ENCODE data around the gene CIZ1.

The CIZ1 gene

DNA sequence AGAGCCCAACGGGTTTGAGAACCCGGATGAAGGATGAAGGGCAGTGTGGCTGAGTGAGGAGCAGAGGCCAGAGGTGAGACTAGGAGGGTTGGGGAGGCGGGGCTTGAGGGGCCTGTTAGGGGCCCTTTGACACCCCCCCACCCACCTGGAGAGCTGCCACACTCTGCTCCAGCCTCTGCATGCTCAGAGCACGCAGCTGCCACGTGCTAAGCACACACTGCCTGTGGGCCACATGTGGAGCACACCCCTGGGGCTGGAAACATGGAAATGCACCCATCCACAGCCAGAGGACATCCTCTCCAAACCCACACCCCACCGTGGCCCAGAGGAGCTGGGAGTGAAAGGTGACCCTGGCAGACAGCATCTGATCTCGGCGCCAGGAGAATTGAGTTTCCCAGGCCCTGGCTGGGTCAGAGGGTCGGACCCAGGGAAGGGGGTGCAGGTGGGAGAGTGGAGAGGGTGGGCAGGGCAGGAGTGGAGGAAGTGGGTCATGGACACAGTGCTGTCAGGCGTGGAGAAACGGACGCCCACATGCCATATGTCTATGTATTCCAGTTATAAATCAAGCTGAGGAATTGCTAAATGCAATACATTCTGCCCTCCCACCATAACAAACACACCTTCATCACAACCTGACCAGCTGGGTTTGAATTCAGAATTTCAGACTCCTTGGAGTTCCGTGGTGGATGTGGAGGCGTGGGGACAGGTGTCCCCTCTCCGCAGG is 17.7 kb upstream of the CIZ1 start:
- TF ChIP-seq SIN3A (IDR thresholded peaks at IDR 0.05; ENCODE audit: borderline replicate concordance, insufficient read depth, low read length) (no peak), TAF1 (IDR thresholded peaks at IDR 0.05; ENCODE audit: borderline replicate concordance, insufficient read depth, low read length) (no peak), POLR2AphosphoS5 (IDR thresholded peaks at IDR 0.05; ENCODE audit: low read depth, low read length) (no peak), FOXP2 (optimal IDR thresholded peaks at IDR 0.05; ENCODE audit: borderline replicate concordance, extremely low read depth, extremely low read length, insufficient read depth) (no peak)
- TF ChIP-seq, protein P1, sequence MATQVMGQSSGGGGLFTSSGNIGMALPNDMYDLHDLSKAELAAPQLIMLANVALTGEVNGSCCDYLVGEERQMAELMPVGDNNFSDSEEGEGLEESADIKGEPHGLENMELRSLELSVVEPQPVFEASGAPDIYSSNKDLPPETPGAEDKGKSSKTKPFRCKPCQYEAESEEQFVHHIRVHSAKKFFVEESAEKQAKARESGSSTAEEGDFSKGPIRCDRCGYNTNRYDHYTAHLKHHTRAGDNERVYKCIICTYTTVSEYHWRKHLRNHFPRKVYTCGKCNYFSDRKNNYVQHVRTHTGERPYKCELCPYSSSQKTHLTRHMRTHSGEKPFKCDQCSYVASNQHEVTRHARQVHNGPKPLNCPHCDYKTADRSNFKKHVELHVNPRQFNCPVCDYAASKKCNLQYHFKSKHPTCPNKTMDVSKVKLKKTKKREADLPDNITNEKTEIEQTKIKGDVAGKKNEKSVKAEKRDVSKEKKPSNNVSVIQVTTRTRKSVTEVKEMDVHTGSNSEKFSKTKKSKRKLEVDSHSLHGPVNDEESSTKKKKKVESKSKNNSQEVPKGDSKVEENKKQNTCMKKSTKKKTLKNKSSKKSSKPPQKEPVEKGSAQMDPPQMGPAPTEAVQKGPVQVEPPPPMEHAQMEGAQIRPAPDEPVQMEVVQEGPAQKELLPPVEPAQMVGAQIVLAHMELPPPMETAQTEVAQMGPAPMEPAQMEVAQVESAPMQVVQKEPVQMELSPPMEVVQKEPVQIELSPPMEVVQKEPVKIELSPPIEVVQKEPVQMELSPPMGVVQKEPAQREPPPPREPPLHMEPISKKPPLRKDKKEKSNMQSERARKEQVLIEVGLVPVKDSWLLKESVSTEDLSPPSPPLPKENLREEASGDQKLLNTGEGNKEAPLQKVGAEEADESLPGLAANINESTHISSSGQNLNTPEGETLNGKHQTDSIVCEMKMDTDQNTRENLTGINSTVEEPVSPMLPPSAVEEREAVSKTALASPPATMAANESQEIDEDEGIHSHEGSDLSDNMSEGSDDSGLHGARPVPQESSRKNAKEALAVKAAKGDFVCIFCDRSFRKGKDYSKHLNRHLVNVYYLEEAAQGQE (IDR thresholded peaks at IDR 0.05; ENCODE audit: insufficient read depth in 1 of 2, low read depth in 2 of 2, low read length in 2 of 2) = no peak

- TF ChIP-seq, protein P1 (IDR thresholded peaks at IDR 0.05; ENCODE audit: insufficient read depth in 1 of 2, low read depth in 2 of 2, low read length in 2 of 2) = no peak
- TF ChIP-seq TAF1 (IDR thresholded peaks at IDR 0.05; ENCODE audit: borderline replicate concordance, insufficient read depth, low read length) = no peak
- no peak for TF ChIP-seq POLR2AphosphoS5 (IDR thresholded peaks at IDR 0.05; ENCODE audit: low read depth, low read length)
- TF ChIP-seq SIN3A (IDR thresholded peaks at IDR 0.05; ENCODE audit: borderline replicate concordance, insufficient read depth, low read length) = no peak
- TF ChIP-seq FOXP2 (optimal IDR thresholded peaks at IDR 0.05; ENCODE audit: borderline replicate concordance, extremely low read depth, extremely low read length, insufficient read depth) = no peak
These were observed 17.0 kb upstream of the CIZ1 start for GRCh38 chr9:128208386-128208785.

GRCh38 chr9:128206916-128207910 is 15.8 kb upstream of the CIZ1 start:
- TF ChIP-seq TAF1 (IDR thresholded peaks at IDR 0.05; ENCODE audit: borderline replicate concordance, insufficient read depth, low read length) (no peak), POLR2AphosphoS5 (IDR thresholded peaks at IDR 0.05; ENCODE audit: low read depth, low read length) (no peak), SIN3A (IDR thresholded peaks at IDR 0.05; ENCODE audit: borderline replicate concordance, insufficient read depth, low read length) (no peak), FOXP2 (optimal IDR thresholded peaks at IDR 0.05; ENCODE audit: borderline replicate concordance, extremely low read depth, extremely low read length, insufficient read depth) (no peak)
- TF ChIP-seq, protein P1 (IDR thresholded peaks at IDR 0.05; ENCODE audit: insufficient read depth in 1 of 2, low read depth in 2 of 2, low read length in 2 of 2) = no peak

DNA sequence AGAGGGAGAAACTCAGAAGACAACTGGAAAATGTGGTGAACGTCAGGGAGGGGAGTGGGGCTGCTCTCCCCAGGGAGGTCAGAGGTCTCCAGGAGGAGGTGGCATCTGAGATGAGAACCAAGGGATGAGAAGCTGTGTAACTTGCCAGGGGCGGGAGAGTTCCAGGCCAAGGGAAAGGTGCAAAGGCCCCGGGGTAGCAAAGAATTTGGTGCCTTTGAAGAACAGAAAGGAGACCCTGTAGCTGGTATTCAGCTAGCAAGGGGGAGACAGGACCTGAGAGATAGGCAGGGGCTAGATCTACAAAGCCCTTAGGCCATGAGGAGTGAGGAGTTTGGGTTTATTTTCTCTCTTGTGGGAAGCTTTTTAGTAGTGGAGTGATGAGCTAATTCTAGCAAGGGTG is 15.1 kb upstream of the CIZ1 start:
- no peak for TF ChIP-seq POLR2AphosphoS5 (IDR thresholded peaks at IDR 0.05; ENCODE audit: low read depth, low read length)
- TF ChIP-seq, protein P1 (IDR thresholded peaks at IDR 0.05; ENCODE audit: insufficient read depth in 1 of 2, low read depth in 2 of 2, low read length in 2 of 2) = no peak

Data from PFSK-1 (cell line).